Astrocyte of the spinal cord (primary cell): ENCODE measurements around the gene BMPR1B.
"Not testable (repeated sequence)": the region's sequence is repeated elsewhere in the genome, so short reads cannot be mapped to it uniquely, and the experiment has no call there.

Experiments
- DNase-seq: peaks from one replicate; pipeline ENCODE4 v3.0.0; 2011; ENCODE audit warnings: low read depth, low spot score
- H3K4me3 ChIP-seq: 2 replicates; pipeline ENCODE4 v1.5.1; 2011; ENCODE audit warnings: low read depth, mild to moderate bottlenecking, low read length, moderate library complexity
- CTCF ChIP-seq: IDR thresholded peaks from 2 replicates; pipeline ENCODE4 v1.5.1; 2012; ENCODE audit warnings: low read depth, mild to moderate bottlenecking, low read length, inconsistent platforms
- in situ Hi-C: cut with HindIII; loops from 2 replicates; pipeline ENCODE4 v1.10.0; 2017; ENCODE audit warnings: low sequenced_read_pairs

Gene BMPR1B

GRCh38 chr4:95061220-95061619 is 303.5 kb downstream of the BMPR1B start:
- in situ Hi-C loops: no loop called here
- peak; percentile 42 for DNase-seq
- H3K4me3 ChIP-seq: no peak overlapping the region
- no peak for TF ChIP-seq CTCF

DNA sequence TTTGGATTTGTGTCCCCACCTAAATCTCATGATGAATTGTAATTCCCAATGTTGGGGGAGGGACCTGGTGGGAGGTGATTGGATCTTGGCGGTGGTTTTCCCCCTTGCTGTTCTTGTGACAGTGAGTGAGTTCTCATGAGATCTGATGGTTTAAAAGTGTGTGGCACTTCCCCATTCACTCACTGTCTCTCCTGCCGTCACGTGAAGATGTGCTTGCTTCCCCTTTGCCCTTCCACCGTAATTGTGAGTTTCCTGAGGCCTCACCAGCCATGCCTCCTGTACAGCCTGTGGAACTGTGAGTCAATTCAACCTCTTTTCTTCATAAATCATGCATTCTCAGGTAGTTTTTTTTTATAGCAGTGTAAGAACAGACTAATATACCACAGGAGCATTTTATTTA is 304.0 kb downstream of the BMPR1B start:
- H3K4me3 ChIP-seq, in situ Hi-C loops, DNase-seq: not testable (repeated sequence)

DNA sequence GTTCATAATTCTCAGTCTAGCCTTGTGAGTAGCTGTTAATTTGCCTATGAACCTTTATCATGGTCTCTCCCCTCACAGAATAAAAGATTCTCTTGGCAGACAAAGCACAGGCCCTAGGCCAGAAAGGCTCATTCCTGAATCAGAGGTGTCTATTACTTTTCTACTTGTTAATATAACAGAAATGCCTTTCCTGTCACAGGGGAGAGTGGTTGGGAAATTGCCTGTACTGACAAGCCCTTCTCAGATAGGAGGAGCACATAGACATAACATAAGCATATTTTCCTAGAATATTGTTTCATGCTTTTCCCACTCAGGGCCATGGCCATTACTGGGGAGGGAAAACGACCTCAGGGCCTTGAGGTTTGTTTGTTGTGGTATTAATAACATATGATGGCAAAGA is 308.3 kb downstream of the BMPR1B start:
- in situ Hi-C loops: no loop called here
- no peak for TF ChIP-seq CTCF
- no peak overlapping the region for H3K4me3 ChIP-seq
- no peak for DNase-seq

DNA sequence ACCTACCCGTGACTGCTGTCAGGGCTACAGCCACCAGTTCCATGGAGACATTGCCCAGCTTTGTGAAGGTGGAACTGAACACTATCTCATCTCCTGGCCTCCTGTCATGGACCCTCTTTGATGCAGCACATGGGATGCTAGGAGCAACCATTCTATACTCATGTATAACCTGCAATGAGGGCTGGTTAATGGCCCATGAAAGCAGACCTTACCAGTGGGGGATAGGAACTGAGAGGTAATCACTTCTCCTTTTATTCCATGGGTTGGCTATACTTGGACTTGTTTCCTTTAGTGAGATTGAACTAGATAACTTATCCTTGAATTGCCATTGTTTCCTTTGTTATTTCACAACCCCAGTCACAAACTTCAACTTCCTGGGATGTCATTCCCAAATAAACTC is 310.6 kb downstream of the BMPR1B start:
- no peak for DNase-seq
- no peak for TF ChIP-seq CTCF
- no peak overlapping the region for H3K4me3 ChIP-seq
- in situ Hi-C loops: no loop called here

DNA sequence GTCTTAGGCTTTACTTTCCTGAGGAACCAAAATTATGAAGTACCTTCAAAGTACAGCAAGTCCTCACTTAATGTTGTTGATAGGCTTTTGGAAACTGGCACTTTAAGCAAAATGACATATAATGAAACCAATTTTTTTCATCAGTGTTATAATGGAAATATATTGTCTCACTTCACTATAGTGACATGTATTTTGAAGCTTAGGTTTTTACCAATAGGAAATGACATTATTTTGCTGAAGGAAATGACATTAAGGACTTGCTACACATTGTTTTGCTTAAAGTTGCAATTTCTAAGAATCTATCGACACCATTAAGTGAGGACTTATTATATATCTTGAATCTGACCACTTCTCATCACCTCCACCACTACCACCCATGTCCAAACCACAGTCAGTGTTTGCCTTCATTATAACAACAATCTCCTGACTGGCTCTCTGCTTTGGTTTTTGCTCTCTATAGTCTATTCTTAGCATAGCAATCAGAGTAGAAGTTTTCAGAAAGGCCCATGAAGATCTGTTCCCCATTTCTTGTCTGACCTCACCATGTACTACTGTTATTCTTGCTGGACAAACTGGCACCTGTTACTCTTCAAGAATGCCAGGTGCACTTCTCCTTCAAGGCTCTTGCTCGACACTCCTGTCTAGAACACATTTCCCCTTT is 311.2 kb downstream of the BMPR1B start:
- no peak overlapping the region for H3K4me3 ChIP-seq
- TF ChIP-seq CTCF: no peak
- in situ Hi-C loops: no loop called here
- DNase-seq: no peak

- no peak overlapping the region for H3K4me3 ChIP-seq
- in situ Hi-C loops: no loop called here
- no peak for TF ChIP-seq CTCF
- DNase-seq: no peak
These were observed 314.1 kb downstream of the BMPR1B start for GRCh38 chr4:95071851-95072250.

DNA sequence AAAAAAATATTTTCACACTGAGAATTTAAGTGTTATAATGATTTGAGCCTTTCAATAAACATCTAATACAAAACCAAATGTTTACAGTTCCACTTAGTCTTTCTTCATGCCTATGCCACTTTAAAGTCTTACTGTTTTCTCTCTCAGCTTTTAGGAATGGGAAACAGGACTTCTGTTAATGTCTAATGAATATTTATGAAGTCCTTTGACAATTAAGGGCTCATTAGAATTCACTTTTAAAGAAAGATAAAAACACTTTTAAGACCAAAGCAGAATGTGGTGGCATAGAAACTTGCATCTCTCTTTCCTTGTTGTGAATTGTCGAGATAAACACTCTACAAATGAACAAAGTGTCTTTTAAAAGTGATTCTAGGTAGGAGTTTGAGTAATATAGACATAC is 315.9 kb downstream of the BMPR1B start:
- DNase-seq: no peak
- no peak for TF ChIP-seq CTCF
- in situ Hi-C loops: no loop called here
- H3K4me3 ChIP-seq: no peak overlapping the region
